Endothelial cell of umbilical vein (primary cell): Measurements from ENCODE around the gene ERBB4. TPM values are rescaled to one million over a fixed set of nuclear protein-coding genes. Genes with fewer than 3 reads are reported as not detected.

Experiments used
- BruUV-seq: library from RNA; stranded (reverse); fragments of 400-500 nt; replicated peaks from 2 replicates; lab custom pipeline; 2021; lab: Mats Ljungman, UMichigan
- CTCF ChIA-PET: fragments of 300-600, 350-600 bp; sonication (Branson Sonifier 250); formaldehyde crosslinking; loops from one replicate; lab custom pipeline; 2021; ENCODE audit warnings: antibody characterized with exemption, inconsistent platforms; lab: Charles Lee
- POLR2A ChIA-PET: fragments of 300-600, 350-600 bp; sonication (Branson Sonifier 250); formaldehyde crosslinking; loops from one replicate; lab custom pipeline; 2021; ENCODE audit warnings: antibody characterized with exemption, inconsistent platforms; lab: Charles Lee
- DNase-seq: peaks from one replicate; pipeline ENCODE4 v3.0.0-alpha.2; 2011; ENCODE audit warnings: low read depth, low spot score
- FAIRE-seq: peaks from 2 replicates; lab custom pipeline; 2011; peaks lifted over from hg19 to GRCh38; lab: Jason Lieb, UNC
- H2AFZ ChIP-seq: 2 replicates; pipeline ENCODE4 v1.6.0; 2012; ENCODE audit warnings: low read depth, low read length, control low read depth, inconsistent platforms
- H3K27ac ChIP-seq: 2 replicates; pipeline ENCODE4 v1.5.1; 2011; ENCODE audit warnings: low read depth, mild to moderate bottlenecking, control low read depth, low read length, moderate library complexity; ENCODE audit not compliant: insufficient read depth
- H3K27me3 ChIP-seq, 2 experiments: 2 replicates each; pipeline versions ENCODE4 v1.6.0 to v1.6.1; 2011; ENCODE audit warnings: low read length in 2 of 2, mixed read lengths in 1 of 2; ENCODE audit not compliant: control insufficient read depth in 2 of 2, insufficient read depth in 2 of 2
- H3K36me3 ChIP-seq, 2 experiments: 2 replicates in 1 of 2; 3 replicates in 1 of 2; pipeline ENCODE4 v1.5.1; 2011; ENCODE audit warnings: low read length in 2 of 2, mild to moderate bottlenecking in 1 of 2, moderate library complexity in 1 of 2; ENCODE audit not compliant: control insufficient read depth in 2 of 2, insufficient read depth in 2 of 2; ENCODE audit errors: extremely low read depth in 1 of 2
- H3K4me1 ChIP-seq: 3 replicates; pipeline ENCODE4 v1.5.1; 2011; ENCODE audit warnings: mild to moderate bottlenecking, low read length; ENCODE audit not compliant: control insufficient read depth, insufficient read depth; ENCODE audit errors: extremely low read depth
- H3K4me2 ChIP-seq: 2 replicates; pipeline ENCODE4 v1.6.1; 2011; ENCODE audit warnings: low read length, control low read depth, mixed read lengths; ENCODE audit not compliant: insufficient read depth
- H3K4me3 ChIP-seq, 3 experiments: fragments of 200-600 bp in 1 of 3; sonication (generic), shearing (Covaris generic) in 1 of 3; replicated peaks in 1 of 3; 2 replicates each; pipeline ENCODE4 v1.5.1; 2011 to 2016; ENCODE audit warnings: control low read depth in 3 of 3, low read length in 3 of 3, mild to moderate bottlenecking in 2 of 3, inconsistent platforms in 1 of 3, low read depth in 1 of 3, moderate library complexity in 1 of 3; ENCODE audit not compliant: insufficient read depth in 1 of 3
- H3K79me2 ChIP-seq: 2 replicates; pipeline ENCODE4 v1.6.0; 2012; ENCODE audit warnings: low read length, inconsistent platforms; ENCODE audit not compliant: control insufficient read depth, insufficient read depth
- H3K9ac ChIP-seq: replicated peaks from 2 replicates; pipeline ENCODE3; 2011; ENCODE audit warnings: low read length, control low read depth; ENCODE audit not compliant: insufficient read depth; ENCODE audit errors: extremely low read depth
- H3K9me1 ChIP-seq: replicated peaks from 3 replicates; pipeline ENCODE4 v1.6.0; 2011; ENCODE audit warnings: mild to moderate bottlenecking, low read length; ENCODE audit not compliant: control insufficient read depth, insufficient read depth; ENCODE audit errors: extremely low read depth
- H3K9me3 ChIP-seq: replicated peaks from 2 replicates; pipeline ENCODE4 v1.5.1; 2012; ENCODE audit warnings: low read length, inconsistent platforms; ENCODE audit not compliant: control insufficient read depth, insufficient read depth
- H4K20me1 ChIP-seq: replicated peaks from 2 replicates; pipeline ENCODE3; 2011; ENCODE audit warnings: mild to moderate bottlenecking, low read length; ENCODE audit not compliant: control insufficient read depth, insufficient read depth; ENCODE audit errors: extremely low read depth
- CTCF ChIP-seq, 2 donors: IDR thresholded peaks; 1 replicate in 1 of 2; 2 replicates in 1 of 2; pipeline ENCODE4 v1.5.1; 2011; ENCODE audit warnings: low read length in 2 of 2, mild to moderate bottlenecking in 2 of 2, moderate library complexity in 2 of 2, control low read depth in 1 of 2, inconsistent platforms in 1 of 2, low read depth in 1 of 2; ENCODE audit not compliant: insufficient read depth in 1 of 2; ENCODE audit errors: extremely low read depth in 1 of 2
- EZH2 ChIP-seq: IDR thresholded peaks from 2 replicates; pipeline ENCODE4 v1.6.1; 2012; ENCODE audit warnings: borderline replicate concordance, low read depth, mild to moderate bottlenecking, moderate library complexity, low read length, inconsistent platforms; ENCODE audit not compliant: severe bottlenecking
- FOS ChIP-seq: IDR thresholded peaks from 2 replicates; pipeline ENCODE4 v1.6.1; 2011; ENCODE audit warnings: mild to moderate bottlenecking, low read length, moderate library complexity, borderline replicate concordance; ENCODE audit not compliant: insufficient read depth
- GATA2 ChIP-seq: IDR thresholded peaks from 2 replicates; pipeline ENCODE4 v1.7.0; 2011; ENCODE audit warnings: low read depth, mild to moderate bottlenecking, moderate library complexity, mixed read lengths, low read length; ENCODE audit not compliant: insufficient read length, insufficient read depth
- JUN ChIP-seq: IDR thresholded peaks from 2 replicates; pipeline ENCODE4 v1.6.1; 2011; ENCODE audit warnings: borderline replicate concordance, low read depth; ENCODE audit not compliant: insufficient read length, insufficient read depth
- MAX ChIP-seq: IDR thresholded peaks from 2 replicates; pipeline ENCODE4 v1.6.1; 2011; ENCODE audit not compliant: insufficient read depth, insufficient read length
- MYC ChIP-seq: IDR thresholded peaks from one replicate; pipeline ENCODE4 v1.6.1; 2011; ENCODE audit warnings: mild to moderate bottlenecking, low read depth, low read length
- POLR2A ChIP-seq: IDR thresholded peaks from 2 replicates; pipeline ENCODE4 v1.6.1; 2012; ENCODE audit warnings: low read depth, mild to moderate bottlenecking, control low read depth, low read length
- POLR2AphosphoS5 ChIP-seq: IDR thresholded peaks from 2 replicates; pipeline ENCODE4 v1.6.1; 2012; ENCODE audit warnings: low read depth, mild to moderate bottlenecking, control low read depth, low read length, moderate library complexity; ENCODE audit not compliant: insufficient read depth
- dilution Hi-C: fragments of 300-500 bp; cut with MboI; formaldehyde crosslinking; loops from one replicate; pipeline ENCODE4 v1.15.0; 2019; ENCODE audit warnings: low sequenced_read_pairs; ENCODE audit not compliant: extremely low pct_ligation_motif_present
- intact Hi-C: fragments of 100-400 bp; cut with micrococcal nuclease; formaldehyde crosslinking; loops from one replicate; pipeline ENCODE4 v1.10.0; 2022
- polyA plus RNA-seq, 4 experiments: library from polyadenylated mRNA; depleted of rRNA in 3 of 4; stranded (reverse) in 3 of 4; unstranded in 1 of 4; fragments of >200 nt; gene quantifications; 2 replicates each; pipeline versions ENCODE4 v1.2.1 to v1.2.3, GENCODE V29; 2011 to 2012; ENCODE audit warnings: missing spikeins in 1 of 4
- total RNA-seq: library from RNA; stranded (reverse); gene quantifications from 2 replicates; pipeline ENCODE4 v1.2.3, GENCODE V29; 2021

The ERBB4 gene
- total and polyA plus RNA-seq, 2 donors (not counting 3 experiments of a cell fraction or from before 2014, with no cell fraction given) = 0.01 to 0.27 TPM

GRCh38 chr2:211846714-211847113 is 691.9 kb downstream of the ERBB4 start:
- H2AFZ ChIP-seq = no peak overlapping the region
- FAIRE-seq = no peak
- intact Hi-C loops (no loop called here), dilution Hi-C loops (no loop called here)
- no peaks in the 10 kb centered on the region for H3K27me3 ChIP-seq
- no peak for DNase-seq
- no peak overlapping the region for H3K9ac ChIP-seq
- BruUV-seq = no TSS peak
- no peak overlapping the region for H3K4me2 ChIP-seq
- H3K36me3 ChIP-seq = no peaks in the 10 kb centered on the region
- H4K20me1 ChIP-seq = no peaks in the 10 kb centered on the region
- ChIA-PET CTCF (interaction anchor here (1.0 to 1.2 kb wide), 3 partner anchors 9 to 12 kb away, joined by 3 to 5 read pairs (median 4); no protein-coding TSS in a partner anchor), POLR2A (no interaction called here)
- H3K27ac ChIP-seq = no peak overlapping the region
- H3K4me1 ChIP-seq = no peaks in the 10 kb centered on the region
- no peak overlapping the region for H3K4me3 ChIP-seq
- H3K9me3 ChIP-seq = no peaks in the 10 kb centered on the region
- no peak for TF ChIP-seq MAX
- no peak for TF ChIP-seq CTCF (IDR thresholded peaks at IDR 0.05; ENCODE audit: extremely low read depth in 1 of 2, insufficient read depth in 1 of 2, low read depth in 1 of 2, low read length in 2 of 2)
- no peak for TF ChIP-seq MYC
- no peak for TF ChIP-seq GATA2
- no peak for TF ChIP-seq EZH2
- TF ChIP-seq POLR2A = no peak
- no peak for TF ChIP-seq FOS
- TF ChIP-seq JUN = no peak
- no peak for TF ChIP-seq POLR2AphosphoS5
- H3K79me2 ChIP-seq = no peaks in the 10 kb centered on the region
- H3K9me1 ChIP-seq = no peaks in the 10 kb centered on the region
